ENCODE results near the gene LMAN2.

LMAN2 gene

GRCh38 chr5:177386542-177386941 lies 35.1 kb upstream of the LMAN2 start:
- Histone ChIP-seq H3K36me3 (replicated peaks; ENCODE audit: insufficient read depth, low read length) (no peaks in the 10 kb centered on the region), H3K9ac (ENCODE audit: low read length) (no peak overlapping the region), H3K4me2 (ENCODE audit: low read depth, low read length) (no peak overlapping the region), H3K9me2 (replicated peaks; ENCODE audit: insufficient read depth, low read length) (no peaks in the 10 kb centered on the region), H3K4me1 (ENCODE audit: low read length) (no peaks in the 10 kb centered on the region), H2AFZ (ENCODE audit: low read length) (no peak overlapping the region), H3K27me3 (replicated peaks; ENCODE audit: insufficient read depth, low read length) (peaks cover 45% of the 10 kb centered on the region), H3F3A (ENCODE audit: insufficient read depth, low read length) (no peaks in the 10 kb centered on the region), H3K9me3 (replicated peaks; ENCODE audit: insufficient read depth, low read length) (no peaks in the 10 kb centered on the region), H4K20me1 (ENCODE audit: insufficient read depth, low read length) (no peaks in the 10 kb centered on the region), H3K27ac (ENCODE audit: low read length) (no peak overlapping the region), H3K79me2 (ENCODE audit: low read length) (no peaks in the 10 kb centered on the region), H3K4me3 (ENCODE audit: low read length) (no peak overlapping the region)
- DNase-seq = no peak
- TF ChIP-seq EZH2phosphoT487 (IDR thresholded peaks at IDR 0.05; ENCODE audit: low read length) = no peak
- no peak for TF ChIP-seq EZH2 (optimal IDR thresholded peaks at IDR 0.05; ENCODE audit: low read depth, low read length)
- TF ChIP-seq CTCF (IDR thresholded peaks at IDR 0.05; ENCODE audit: low read length) = no peak

GRCh38 chr5:177385720-177386119 lies 34.3 kb upstream of the LMAN2 start:
- H3K9me3 ChIP-seq (replicated peaks; ENCODE audit: insufficient read depth, low read length) = no peaks in the 10 kb centered on the region
- no peaks in the 10 kb centered on the region for H3K4me1 ChIP-seq (ENCODE audit: low read length)
- H3K27ac ChIP-seq (ENCODE audit: low read length) = no peak overlapping the region
- no peaks in the 10 kb centered on the region for H4K20me1 ChIP-seq (ENCODE audit: insufficient read depth, low read length)
- DNase-seq = no peak
- no peaks in the 10 kb centered on the region for H3K36me3 ChIP-seq (replicated peaks; ENCODE audit: insufficient read depth, low read length)
- no peak overlapping the region for H3K4me2 ChIP-seq (ENCODE audit: low read depth, low read length)
- H3K4me3 ChIP-seq (ENCODE audit: low read length) = no peak overlapping the region
- no peak overlapping the region for H2AFZ ChIP-seq (ENCODE audit: low read length)
- no peaks in the 10 kb centered on the region for H3K79me2 ChIP-seq (ENCODE audit: low read length)
- no peaks in the 10 kb centered on the region for H3F3A ChIP-seq (ENCODE audit: insufficient read depth, low read length)
- H3K9ac ChIP-seq (ENCODE audit: low read length) = no peak overlapping the region
- TF ChIP-seq EZH2 (optimal IDR thresholded peaks at IDR 0.05; ENCODE audit: low read depth, low read length) (no peak), EZH2phosphoT487 (IDR thresholded peaks at IDR 0.05; ENCODE audit: low read length) (no peak), CTCF (IDR thresholded peaks at IDR 0.05; ENCODE audit: low read length) (no peak)
- H3K27me3 ChIP-seq (replicated peaks; ENCODE audit: insufficient read depth, low read length) = peaks cover 45% of the 10 kb centered on the region
- no peaks in the 10 kb centered on the region for H3K9me2 ChIP-seq (replicated peaks; ENCODE audit: insufficient read depth, low read length)

- Histone ChIP-seq H3K36me3 (replicated peaks; ENCODE audit: insufficient read depth, low read length) (no peaks in the 10 kb centered on the region), H3K4me1 (ENCODE audit: low read length) (no peaks in the 10 kb centered on the region), H4K20me1 (ENCODE audit: insufficient read depth, low read length) (no peaks in the 10 kb centered on the region), H3K27me3 (replicated peaks; ENCODE audit: insufficient read depth, low read length) (peaks cover 35% of the 10 kb centered on the region), H3K79me2 (ENCODE audit: low read length) (no peaks in the 10 kb centered on the region), H3F3A (ENCODE audit: insufficient read depth, low read length) (no peaks in the 10 kb centered on the region), H3K4me2 (ENCODE audit: low read depth, low read length) (no peak within 1 kb of the TSS), H3K4me3 (ENCODE audit: low read length) (no peak within 1 kb of the TSS), H3K27ac (ENCODE audit: low read length) (no peak within 1 kb of the TSS), H2AFZ (ENCODE audit: low read length) (no peak within 1 kb of the TSS), H3K9me2 (replicated peaks; ENCODE audit: insufficient read depth, low read length) (no peaks in the 10 kb centered on the region), H3K9me3 (replicated peaks; ENCODE audit: insufficient read depth, low read length) (no peaks in the 10 kb centered on the region), H3K9ac (ENCODE audit: low read length) (no peak within 1 kb of the TSS)
- TF ChIP-seq EZH2 (optimal IDR thresholded peaks at IDR 0.05; ENCODE audit: low read depth, low read length) (no peak), EZH2phosphoT487 (IDR thresholded peaks at IDR 0.05; ENCODE audit: low read length) (no peak), CTCF (IDR thresholded peaks at IDR 0.05; ENCODE audit: low read length) (no peak)
- DNase-seq = no peak
Measured at GRCh38 chr5:177384134-177384533, 32.7 kb upstream of the LMAN2 start, which contains the start of gene SLC34A1. Gene SLC34A1, plus strand, starts transcription at chr5:177384434. Its CDS starts 1,308 bp downstream, at chr5:177385742.
